HEK293 (cell line): Measurements from ENCODE around the gene FIGNL2.

Source experiments
- YY1 ChIP-seq: fragments of 450-650 bp; formaldehyde crosslinking; IDR thresholded peaks from 2 replicates; pipeline ENCODE4 v1.5.1; 2018; ENCODE audit warnings: missing biosample characterization, missing genetic modification characterization
- ZNF274 ChIP-seq, 2 experiments: fragments of 200-500 bp in 1 of 2; fragments of 450-650 bp in 1 of 2; sonication (Bioruptor generic) in 1 of 2; formaldehyde crosslinking in 1 of 2; IDR thresholded peaks; 2 replicates each; pipeline versions ENCODE4 v1.5.1 to v1.6.1; 2014 to 2016; ENCODE audit warnings: borderline replicate concordance in 1 of 2, inconsistent platforms in 1 of 2, low read length in 1 of 2, missing biosample characterization in 1 of 2, missing genetic modification characterization in 1 of 2
- ZNF48 ChIP-seq: fragments of 450-650 bp; formaldehyde crosslinking; IDR thresholded peaks from 2 replicates; pipeline ENCODE4 v1.5.1; 2016; ENCODE audit warnings: missing biosample characterization, missing genetic modification characterization

- TF ChIP-seq ZNF48 (tag by site-specific recombination) (no peak), ZNF274 (IDR thresholded peaks at IDR 0.05; ENCODE audit: low read length) (no peak), ZNF274 (tag by site-specific recombination; IDR thresholded peaks at IDR 0.05; ENCODE audit: borderline replicate concordance) (no peak), YY1 (tag by site-specific recombination) (no peak)
Measured at GRCh38 chr12:51850965-51851299, 2.4 kb upstream of the FIGNL2 start.
